ENCODE results near the gene FAM234B.
A peak's percentile ranks its signal among the peaks of the same experiment; 100 is the strongest.

FAM234B gene

GRCh38 chr12:13044002-13044905, at the start of gene FAM234B:
FAM234B (plus strand) TSS chr12:13044381; CDS start chr12:13044404, 23 bp downstream.
- peak; percentile 35 for DNase-seq

DNA sequence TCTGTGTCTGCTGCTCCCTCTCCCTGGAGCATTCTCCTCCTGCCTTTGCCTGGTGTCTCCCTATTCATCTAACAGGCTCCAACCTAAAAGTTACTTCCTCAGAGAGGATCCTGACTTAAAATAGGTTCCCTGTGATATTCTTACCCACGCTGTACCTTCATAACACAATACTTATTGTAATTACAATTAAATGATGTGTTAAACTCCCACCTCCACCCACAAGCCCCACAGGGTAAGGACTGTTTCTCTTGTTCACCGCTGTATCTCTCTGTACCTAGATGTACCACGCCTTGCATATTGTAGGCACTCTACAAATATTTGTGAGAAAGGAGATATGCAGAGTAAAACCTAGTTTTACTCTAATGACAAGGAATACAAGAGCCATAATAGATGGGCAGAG, 49.1 kb upstream of the FAM234B start:
- DNase-seq, result no peak

DNA sequence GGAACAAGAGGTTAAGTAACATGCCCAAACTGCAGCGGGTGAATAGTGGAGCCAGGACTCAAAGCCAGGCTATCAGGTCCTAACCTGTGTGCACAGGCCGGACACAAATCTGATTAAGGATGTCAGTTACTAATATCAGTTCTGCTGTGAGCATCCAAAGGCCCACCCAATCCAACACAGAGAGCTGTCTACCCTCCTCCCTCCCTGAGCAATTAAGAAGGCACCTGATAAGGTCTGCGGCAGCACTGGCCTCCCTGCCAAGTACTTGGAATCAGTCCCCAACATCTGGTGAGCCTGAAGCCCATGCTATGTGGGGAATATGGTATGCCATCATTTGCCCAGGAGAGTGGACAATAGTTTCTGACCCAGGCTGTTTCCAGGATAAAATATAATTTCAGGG, 48.0 kb upstream of the FAM234B start:
- no peak for DNase-seq

- DNase-seq, result no peak
Observed at GRCh38 chr12:12997156-12997555, 47.0 kb upstream of the FAM234B start.

DNA sequence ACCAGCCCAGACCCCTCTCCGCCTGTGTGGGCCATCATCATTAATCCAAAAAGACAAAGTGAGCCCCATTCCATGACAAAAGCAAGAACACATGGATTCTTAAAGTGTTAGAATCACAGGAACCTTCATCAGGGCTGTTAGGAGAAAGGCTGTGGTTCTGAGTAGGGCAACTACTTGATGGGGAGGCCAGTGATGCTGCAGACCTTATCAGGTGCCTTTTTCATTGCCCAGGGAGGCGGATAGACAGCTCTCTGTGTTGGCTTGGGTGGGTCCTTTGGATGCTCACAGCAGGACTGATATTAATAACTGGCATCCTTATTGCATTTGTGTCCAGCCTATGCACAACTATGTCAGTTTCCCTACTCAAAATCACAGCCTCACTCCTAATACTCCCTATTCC, 46.4 kb upstream of the FAM234B start:
- DNase-seq, result no peak

DNA sequence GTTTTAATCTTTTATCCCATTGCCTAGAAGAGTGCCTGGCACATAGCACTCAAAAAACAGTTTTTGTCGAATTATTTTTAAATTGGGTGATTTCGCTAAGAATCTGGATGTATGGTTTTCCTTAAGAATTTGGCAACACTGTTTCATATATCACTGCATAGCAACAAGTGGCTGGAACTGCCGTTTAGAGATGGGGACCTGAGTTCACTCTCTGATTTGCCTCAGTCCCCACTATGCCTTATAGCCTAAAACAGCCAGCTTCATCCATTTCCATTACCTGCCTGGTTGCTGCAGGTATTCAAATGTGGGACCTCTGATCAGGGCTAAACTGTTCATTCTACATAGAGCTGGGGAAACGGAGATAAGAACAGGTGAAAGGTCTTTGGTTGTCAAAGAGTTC, 45.9 kb upstream of the FAM234B start:
- no peak for DNase-seq

GRCh38 chr12:12999271-12999958, 44.8 kb upstream of the FAM234B start:
- DNase-seq, result no peak

DNA sequence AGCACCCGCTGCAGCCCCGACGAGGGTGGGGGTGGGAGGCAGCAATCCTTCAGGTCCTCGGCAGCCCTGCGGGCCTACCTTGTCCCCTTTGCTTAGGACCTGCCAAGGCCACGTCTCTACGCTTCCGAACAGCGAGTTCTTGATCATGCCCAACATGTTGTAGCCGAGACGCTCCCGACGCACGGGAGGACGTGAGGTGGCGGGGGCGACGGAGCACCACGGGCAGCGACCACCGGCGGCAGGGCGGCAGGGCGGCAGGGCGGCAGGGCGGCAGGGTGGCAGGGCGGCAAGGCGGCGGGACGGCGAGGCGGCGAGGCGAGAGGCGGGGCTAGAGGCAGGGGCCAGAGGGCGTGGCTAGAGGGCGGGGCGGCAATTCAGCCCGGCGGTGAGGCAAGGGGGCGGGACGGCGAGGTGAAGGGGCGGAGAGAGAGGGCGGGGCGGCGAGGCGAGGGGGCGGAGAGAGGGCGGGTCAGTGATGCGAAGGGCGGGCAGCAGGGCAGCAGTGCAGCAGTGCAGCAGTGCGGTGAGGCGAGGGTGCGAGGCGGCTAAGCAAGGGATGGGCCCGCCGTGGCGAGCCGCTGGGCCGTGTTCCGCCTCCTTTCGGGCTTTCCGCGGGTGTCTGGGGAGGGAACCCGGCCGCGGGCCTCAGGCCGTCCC, 44.1 kb upstream of the FAM234B start, which contains the start of gene HEBP1:
Gene HEBP1 (minus strand): TSS at position 307 of the 657 bp plus-strand sequence. CDS start 151 bp downstream, at position 156.
- peak; percentile 21 for DNase-seq

- DNase-seq, result no peak
Observed at GRCh38 chr12:13000616-13000924, 43.6 kb upstream of the FAM234B start.

DNA sequence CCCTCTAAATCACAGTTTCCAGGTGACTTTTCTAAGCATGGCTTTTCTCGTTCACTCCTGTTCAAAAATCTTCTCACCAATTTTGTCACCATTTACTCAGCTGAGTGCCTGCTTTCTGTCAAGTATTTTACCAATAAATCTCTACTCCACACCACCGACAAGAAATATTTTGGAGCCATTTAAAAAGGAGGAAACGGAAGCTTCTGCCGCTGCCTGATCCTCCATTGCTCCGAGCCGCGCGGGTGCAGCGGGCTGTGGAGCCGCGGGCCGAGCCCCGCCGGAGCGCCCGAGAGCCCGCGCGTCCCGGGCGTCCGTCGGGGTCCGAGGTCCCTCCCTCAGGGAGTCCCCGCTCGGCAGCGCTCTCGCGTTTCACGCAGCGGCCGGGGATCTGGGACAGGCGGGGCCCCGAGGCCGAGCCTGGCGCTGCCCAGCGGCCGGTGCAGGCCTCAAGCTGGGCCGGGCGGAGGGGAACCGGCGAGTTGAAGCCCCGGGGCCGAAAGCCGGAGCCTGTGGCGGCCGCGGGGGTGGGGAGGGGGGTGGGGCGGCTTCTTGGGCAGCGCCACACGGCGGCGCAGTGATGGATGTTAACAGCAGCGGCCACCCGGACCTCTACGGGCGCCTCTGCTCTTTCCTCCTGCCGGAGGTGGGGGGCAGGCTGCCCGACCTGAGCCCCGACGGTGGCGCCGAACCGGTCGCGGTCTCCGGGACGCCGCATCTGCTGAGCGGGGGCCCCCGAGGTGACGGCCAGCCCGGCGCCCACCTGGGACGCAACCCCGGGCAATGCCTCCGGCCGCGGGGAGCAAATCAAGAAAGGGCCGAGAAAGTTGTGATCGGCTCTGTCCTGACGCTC, 43.0 kb upstream of the FAM234B start:
- no peak for DNase-seq

DNA sequence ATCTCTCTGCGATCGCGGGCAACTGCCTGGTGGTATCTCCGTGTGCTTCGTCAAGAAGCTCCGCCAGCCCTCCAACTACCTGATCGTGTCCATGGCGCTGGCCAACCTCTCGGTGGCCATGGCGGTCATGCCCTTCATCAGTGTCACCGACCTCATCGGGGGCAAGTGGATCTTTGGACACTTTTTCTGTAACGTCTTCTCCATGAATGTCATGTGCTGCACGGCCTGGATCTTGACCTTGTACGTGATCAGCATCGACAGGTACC, 42.5 kb upstream of the FAM234B start:
- no peak for DNase-seq

DNA sequence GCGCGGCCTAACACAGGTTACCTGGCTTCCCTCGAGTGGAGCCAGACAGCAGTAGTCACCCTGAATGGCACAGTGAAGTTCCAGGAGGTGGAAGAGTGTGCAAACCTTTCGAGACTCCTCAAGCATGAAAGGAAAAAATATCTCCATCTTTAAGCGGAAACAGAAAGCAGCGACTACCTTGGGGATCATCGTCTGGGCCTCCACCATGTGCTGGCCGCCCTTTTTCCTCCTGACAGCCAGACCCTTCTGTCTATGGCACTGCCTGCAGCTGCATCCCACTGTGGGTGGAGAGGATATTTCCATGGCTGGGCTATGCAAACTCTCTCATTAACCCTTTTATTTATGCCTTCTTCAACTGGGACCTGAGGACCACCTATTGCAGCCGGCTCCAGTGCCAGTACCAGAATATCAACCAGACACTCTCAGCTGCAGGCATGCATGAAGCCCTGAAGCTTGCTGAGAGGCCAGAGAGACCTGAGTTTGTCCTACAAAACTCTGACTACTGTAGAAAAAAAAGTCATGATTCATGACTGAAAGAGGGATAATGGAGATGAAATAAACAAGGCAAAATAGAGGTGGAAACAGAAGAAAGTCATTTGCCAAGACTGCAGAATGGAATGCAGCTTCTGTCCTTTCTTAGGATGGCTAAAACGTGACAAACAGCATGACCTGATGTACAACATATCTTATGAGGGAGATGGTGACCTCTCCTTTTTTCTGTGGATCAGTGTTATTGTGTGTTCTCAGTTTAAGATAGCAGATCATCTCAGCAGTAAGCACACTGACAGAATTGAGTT, 41.7 kb upstream of the FAM234B start:
- DNase-seq, result no peak

GRCh38 chr12:13004361-13004760, 39.8 kb upstream of the FAM234B start:
- DNase-seq, result no peak

- DNase-seq, result no peak
Observed at GRCh38 chr12:13004986-13005385, 39.2 kb upstream of the FAM234B start.

DNA sequence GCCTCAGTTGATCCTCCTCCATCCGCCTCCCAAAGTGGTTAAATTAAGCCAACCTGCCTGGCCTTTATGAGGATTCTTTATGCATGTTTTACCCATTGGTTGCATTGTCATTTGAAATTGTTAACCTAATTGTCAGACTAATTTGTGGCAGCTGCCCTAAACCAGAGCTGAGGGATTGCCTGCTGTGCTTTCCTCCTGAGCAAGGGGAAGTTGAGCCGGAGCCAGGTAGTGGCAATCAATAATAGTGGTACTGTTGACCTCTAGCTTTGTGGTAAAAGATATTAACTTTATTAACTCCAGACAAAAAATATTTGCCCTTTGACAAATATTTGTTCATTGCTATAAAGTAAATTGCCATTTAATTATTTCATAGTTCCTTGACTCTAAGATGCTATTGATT, 38.5 kb upstream of the FAM234B start:
- no peak for DNase-seq

- DNase-seq, result no peak
Observed at GRCh38 chr12:13007496-13008233, 36.5 kb upstream of the FAM234B start.

- DNase-seq, result no peak
Observed at GRCh38 chr12:13008741-13009380, 35.3 kb upstream of the FAM234B start.

- DNase-seq, result no peak
Observed at GRCh38 chr12:13011098-13011497, 33.1 kb upstream of the FAM234B start.

DNA sequence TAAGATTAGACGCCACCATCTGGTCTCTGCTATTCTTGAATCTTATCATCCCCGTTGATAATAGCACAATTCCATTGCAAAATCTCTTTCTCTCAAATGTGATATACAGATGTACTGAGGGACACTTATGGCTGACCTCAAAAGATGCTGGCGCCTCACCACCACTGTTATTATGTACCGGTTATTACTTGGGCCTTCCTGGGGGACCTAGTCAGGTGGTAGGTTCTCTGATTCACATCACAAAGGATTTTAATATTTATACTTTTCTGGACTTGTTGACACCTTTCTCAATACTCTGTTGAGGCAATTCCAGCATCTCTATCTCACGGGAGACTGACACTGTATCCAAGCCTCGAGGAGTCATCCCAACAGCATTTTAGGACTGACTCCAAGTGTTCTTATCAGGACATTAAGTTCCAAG, 21.3 kb upstream of the FAM234B start:
- no peak for DNase-seq

- DNase-seq, result no peak
Observed at GRCh38 chr12:13023811-13024530, 20.2 kb upstream of the FAM234B start.

Data from KG1 (cell line).